Ishikawa (cell line): ENCODE measurements around the gene TLN1.

ENCODE experiments used
- CEBPB ChIP-seq: IDR thresholded peaks from 2 replicates; pipeline ENCODE4 v1.6.1; 2012
- CREB1 ChIP-seq: IDR thresholded peaks from 2 replicates; pipeline ENCODE4 v1.6.1; 2012; ENCODE audit warnings: low read depth
- EGR1 ChIP-seq: IDR thresholded peaks from 2 replicates; pipeline ENCODE4 v1.6.1; 2012
- EP300 ChIP-seq: IDR thresholded peaks from 2 replicates; pipeline ENCODE4 v1.6.1; 2012; ENCODE audit warnings: borderline replicate concordance
- FOXM1 ChIP-seq: IDR thresholded peaks from 2 replicates; pipeline ENCODE4 v1.6.1; 2012; ENCODE audit warnings: low read depth, borderline replicate concordance
- NFIC ChIP-seq: IDR thresholded peaks from 2 replicates; pipeline ENCODE4 v1.6.1; 2012
- RAD21 ChIP-seq: IDR thresholded peaks from 2 replicates; pipeline ENCODE4 v1.6.1; 2012; ENCODE audit warnings: low read depth
- REST ChIP-seq: IDR thresholded peaks from 2 replicates; pipeline ENCODE4 v1.6.1; 2012; ENCODE audit warnings: low read depth, mild to moderate bottlenecking
- TAF1 ChIP-seq: IDR thresholded peaks from 2 replicates; pipeline ENCODE4 v1.6.1; 2012; ENCODE audit warnings: low read depth, mild to moderate bottlenecking
- TCF12 ChIP-seq: IDR thresholded peaks from 2 replicates; pipeline ENCODE4 v1.6.1; 2012; ENCODE audit warnings: low read depth
- TEAD4 ChIP-seq: IDR thresholded peaks from 2 replicates; pipeline ENCODE4 v1.6.1; 2012
- YY1 ChIP-seq: IDR thresholded peaks from 2 replicates; pipeline ENCODE4 v1.6.1; 2012; ENCODE audit warnings: low read depth
- ZBTB7A ChIP-seq: IDR thresholded peaks from 2 replicates; pipeline ENCODE4 v1.6.1; 2012; ENCODE audit warnings: low read depth
- TF ChIP-seq, protein P1 (sequence below): IDR thresholded peaks from 2 replicates; pipeline ENCODE4 v1.6.1; 2012
- TF ChIP-seq, protein P2 (sequence below): IDR thresholded peaks from 2 replicates; pipeline ENCODE4 v1.6.1; 2012

TLN1 gene

DNA sequence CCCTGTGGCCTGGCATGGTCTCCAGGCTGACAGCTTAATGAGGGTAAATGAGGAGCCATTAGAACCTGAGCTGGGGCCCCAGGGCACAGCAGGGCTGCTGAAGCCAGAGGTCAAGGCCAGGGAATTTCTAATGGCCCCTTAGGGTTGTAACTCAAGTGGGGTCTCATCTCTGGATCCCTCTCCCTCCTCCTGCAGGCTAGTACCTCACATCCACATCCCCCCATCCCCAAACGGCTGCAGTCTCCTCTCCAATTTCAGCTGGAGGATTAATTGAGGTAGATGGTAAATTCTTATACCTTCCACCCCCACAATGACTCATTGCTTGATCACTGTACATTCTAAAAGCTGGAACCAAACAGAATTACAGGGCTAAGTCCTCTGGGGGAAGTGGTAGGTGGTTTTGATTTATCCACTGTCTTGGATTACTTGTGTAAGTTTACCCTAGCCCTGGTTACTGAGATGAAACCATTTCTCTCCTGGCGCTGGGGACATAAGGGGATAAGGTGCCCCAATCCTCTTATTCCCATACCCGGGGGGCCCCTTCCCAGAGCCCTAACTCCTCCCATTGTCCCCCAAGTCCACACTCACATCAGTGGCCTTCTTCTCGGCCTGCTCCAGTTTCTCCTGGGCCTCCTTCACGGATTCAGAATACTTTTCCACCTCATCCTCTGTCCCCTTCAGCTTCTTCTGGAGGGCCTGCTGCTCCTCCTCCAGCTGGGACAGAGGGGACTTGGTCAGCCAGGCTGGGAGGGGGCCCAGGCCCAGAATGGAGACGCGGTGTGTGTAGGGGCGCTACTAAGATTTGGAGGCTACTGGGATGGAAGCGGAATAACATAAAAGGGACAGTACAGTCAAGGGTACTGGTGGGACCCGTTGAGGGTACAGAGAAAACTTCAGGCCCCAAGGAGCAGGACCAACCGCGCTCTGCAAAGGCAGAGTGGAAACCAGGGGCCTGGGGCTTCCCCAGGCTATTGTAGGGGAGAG, 43.1 kb downstream of the TLN1 start:
- TF ChIP-seq EGR1, result peak; percentile 26; the same call in 1 of the 2 replicates
- no peak for TF ChIP-seq NFIC
- TF ChIP-seq CEBPB, result no peak

DNA sequence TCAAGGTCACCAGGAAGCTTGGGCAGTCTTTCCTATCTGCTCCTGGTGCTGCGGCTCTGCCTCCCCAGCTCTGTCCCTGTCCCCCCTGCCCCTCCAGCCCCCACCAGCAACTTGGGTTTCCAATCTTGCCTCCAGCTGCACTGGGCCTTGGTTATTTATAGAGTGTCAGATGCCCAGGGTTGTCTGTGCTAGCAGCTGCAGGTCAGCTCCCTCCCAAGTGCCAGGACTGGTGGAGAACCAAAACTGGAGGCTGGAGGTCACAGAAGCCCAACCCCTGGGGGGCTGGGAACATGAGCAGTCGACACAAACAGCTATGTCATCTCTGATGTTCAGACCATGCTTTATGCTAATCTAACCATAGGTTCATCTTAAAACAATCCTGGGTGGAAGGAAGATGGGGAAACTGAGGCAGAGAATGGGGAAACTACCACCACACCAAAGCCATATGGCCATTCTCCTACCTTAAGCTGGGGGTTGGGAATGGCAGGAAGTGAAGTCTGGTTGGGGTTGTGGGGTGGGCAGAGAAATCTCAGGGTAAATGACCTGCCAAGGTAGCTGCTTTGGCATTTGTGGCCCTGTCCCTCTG, 43.9 kb downstream of the TLN1 start:
- TF ChIP-seq REST, result no peak
- TF ChIP-seq CEBPB, result no peak
- TF ChIP-seq FOXM1, result no peak
- TF ChIP-seq CREB1, result no peak
- TF ChIP-seq EGR1, result no peak
- TF ChIP-seq RAD21, result no peak
- no peak for TF ChIP-seq NFIC
- TF ChIP-seq TEAD4, result no peak
- TF ChIP-seq, protein P1, sequence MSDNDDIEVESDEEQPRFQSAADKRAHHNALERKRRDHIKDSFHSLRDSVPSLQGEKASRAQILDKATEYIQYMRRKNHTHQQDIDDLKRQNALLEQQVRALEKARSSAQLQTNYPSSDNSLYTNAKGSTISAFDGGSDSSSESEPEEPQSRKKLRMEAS, result no peak
- TF ChIP-seq TAF1, result no peak
- no peak for TF ChIP-seq ZBTB7A
- TF ChIP-seq EP300, result no peak
- TF ChIP-seq TCF12, result no peak

DNA sequence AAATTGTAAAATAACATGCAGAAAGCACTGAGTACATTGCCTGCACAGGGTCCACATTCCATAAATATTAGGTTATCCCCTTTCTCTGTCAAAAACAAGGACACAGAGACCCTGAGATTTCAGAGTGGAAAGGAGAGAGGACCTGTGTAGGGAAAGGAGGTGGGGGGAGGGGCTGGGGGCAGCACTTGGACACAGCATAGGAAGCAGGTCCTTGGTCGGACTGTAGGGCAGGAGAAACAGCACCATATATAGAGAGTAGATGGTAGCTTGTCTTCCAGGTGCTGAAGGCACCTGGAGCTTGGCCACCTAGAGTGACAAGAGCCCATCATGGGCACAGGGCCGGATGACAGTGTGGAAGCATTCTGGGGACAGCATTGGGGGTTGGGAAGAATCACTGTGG, 44.7 kb downstream of the TLN1 start:
- TF ChIP-seq ZBTB7A (no peak), EGR1 (no peak), CEBPB (no peak), NFIC (no peak), TAF1 (no peak), REST (no peak), YY1 (no peak), CREB1 (no peak), FOXM1 (no peak), RAD21 (no peak), EP300 (no peak), TEAD4 (no peak), TCF12 (no peak)
- TF ChIP-seq, protein P1, result no peak
- TF ChIP-seq, protein P2, sequence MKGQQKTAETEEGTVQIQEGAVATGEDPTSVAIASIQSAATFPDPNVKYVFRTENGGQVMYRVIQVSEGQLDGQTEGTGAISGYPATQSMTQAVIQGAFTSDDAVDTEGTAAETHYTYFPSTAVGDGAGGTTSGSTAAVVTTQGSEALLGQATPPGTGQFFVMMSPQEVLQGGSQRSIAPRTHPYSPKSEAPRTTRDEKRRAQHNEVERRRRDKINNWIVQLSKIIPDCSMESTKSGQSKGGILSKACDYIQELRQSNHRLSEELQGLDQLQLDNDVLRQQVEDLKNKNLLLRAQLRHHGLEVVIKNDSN, result no peak

- no peak for TF ChIP-seq FOXM1
- no peak for TF ChIP-seq TAF1
- TF ChIP-seq CEBPB, result no peak
- TF ChIP-seq EGR1, result no peak
- TF ChIP-seq, protein P2, result no peak
- no peak for TF ChIP-seq TCF12
- TF ChIP-seq YY1, result no peak
- no peak for TF ChIP-seq ZBTB7A
- TF ChIP-seq RAD21, result no peak
- no peak for TF ChIP-seq TEAD4
- TF ChIP-seq CREB1, result no peak
- no peak for TF ChIP-seq REST
- TF ChIP-seq EP300, result no peak
- TF ChIP-seq, protein P1, result no peak
- no peak for TF ChIP-seq NFIC
Observed at GRCh38 chr9:35686222-35687203, 45.5 kb downstream of the TLN1 start.
